ENCODE data around the gene RMI2.

The RMI2 gene

DNA sequence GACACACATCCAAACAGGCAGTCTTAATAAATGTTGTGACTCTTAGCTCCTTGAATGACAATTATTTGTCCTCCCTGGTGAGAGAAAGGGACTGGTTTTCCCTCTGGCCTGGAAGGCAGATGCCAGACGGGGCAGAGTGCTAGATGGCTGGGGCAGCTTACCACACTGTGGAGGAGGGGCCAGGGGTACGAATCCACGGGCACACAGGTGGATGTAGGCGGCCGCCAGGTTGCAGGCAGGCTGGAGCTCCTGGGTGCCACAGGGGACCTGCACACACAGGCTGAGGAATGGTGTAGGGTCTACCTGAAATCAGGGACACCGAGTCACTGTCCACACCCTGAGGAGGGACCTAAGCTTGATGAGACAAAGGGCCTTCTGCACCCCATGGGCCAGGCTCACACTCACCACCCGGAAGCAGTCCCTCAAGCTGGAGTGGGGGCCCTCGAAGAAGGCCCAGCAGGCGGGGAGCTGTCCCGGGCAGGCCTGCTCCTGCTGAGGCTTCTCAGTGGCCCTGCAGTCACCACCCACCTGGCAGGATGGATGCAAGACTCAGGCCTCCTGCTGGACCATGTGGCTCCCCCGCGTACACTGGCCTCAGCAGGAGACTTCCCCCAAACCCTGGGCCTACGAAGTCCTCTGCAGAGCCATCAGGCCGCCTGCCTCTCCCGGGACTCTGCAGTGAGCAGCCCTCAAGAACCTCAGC lies 38.4 kb downstream of the RMI2 start:
- H4K5ac ChIP-seq (ENCODE audit: low read length), result no peak overlapping the region
- H3K4me1 ChIP-seq (ENCODE audit: control insufficient read depth, low read depth, low read length), result no peaks in the 10 kb centered on the region
- no peak overlapping the region for H2BK15ac ChIP-seq (replicated peaks; ENCODE audit: low read depth)
- H2AK5ac ChIP-seq (ENCODE audit: low read length), result no peak overlapping the region
- no peaks in the 10 kb centered on the region for H3K79me2 ChIP-seq (ENCODE audit: control insufficient read depth, insufficient read depth, low read length)
- no peak overlapping the region for H3K4me3 ChIP-seq (ENCODE audit: low read length)
- H3K27ac ChIP-seq (ENCODE audit: low read depth, low read length), result no peak overlapping the region
- H3K27me3 ChIP-seq (ENCODE audit: insufficient read depth, low read length, poor library complexity), result no peaks in the 10 kb centered on the region
- no peak overlapping the region for H2BK5ac ChIP-seq (ENCODE audit: low read length)
- H3K36me3 ChIP-seq (ENCODE audit: control insufficient read depth, insufficient read depth, low read length), result no peaks in the 10 kb centered on the region
- H3K18ac ChIP-seq (ENCODE audit: low read length), result no peak overlapping the region
- H4K8ac ChIP-seq (ENCODE audit: low read depth, low read length), result no peak overlapping the region
- no peak overlapping the region for H3K4me2 ChIP-seq (ENCODE audit: low read length)
- no peak overlapping the region for H3K9ac ChIP-seq (ENCODE audit: low read length)
- H3K23ac ChIP-seq (ENCODE audit: low read length), result no peak overlapping the region
- DNase-seq, result no peak
- no peaks in the 10 kb centered on the region for H3K79me1 ChIP-seq (ENCODE audit: low read length)
- no peak overlapping the region for H3K4ac ChIP-seq (ENCODE audit: low read depth, low read length)
- H2BK120ac ChIP-seq (ENCODE audit: low read depth, low read length), result no peak overlapping the region
- WGBS (ENCODE audit: extremely low coverage, insufficient coverage, low lambda C conversion rate), result no CpG with 5 or more reads among the region's 15 CpGs
- H3K56ac ChIP-seq (ENCODE audit: low read length), result no peak overlapping the region

DNA sequence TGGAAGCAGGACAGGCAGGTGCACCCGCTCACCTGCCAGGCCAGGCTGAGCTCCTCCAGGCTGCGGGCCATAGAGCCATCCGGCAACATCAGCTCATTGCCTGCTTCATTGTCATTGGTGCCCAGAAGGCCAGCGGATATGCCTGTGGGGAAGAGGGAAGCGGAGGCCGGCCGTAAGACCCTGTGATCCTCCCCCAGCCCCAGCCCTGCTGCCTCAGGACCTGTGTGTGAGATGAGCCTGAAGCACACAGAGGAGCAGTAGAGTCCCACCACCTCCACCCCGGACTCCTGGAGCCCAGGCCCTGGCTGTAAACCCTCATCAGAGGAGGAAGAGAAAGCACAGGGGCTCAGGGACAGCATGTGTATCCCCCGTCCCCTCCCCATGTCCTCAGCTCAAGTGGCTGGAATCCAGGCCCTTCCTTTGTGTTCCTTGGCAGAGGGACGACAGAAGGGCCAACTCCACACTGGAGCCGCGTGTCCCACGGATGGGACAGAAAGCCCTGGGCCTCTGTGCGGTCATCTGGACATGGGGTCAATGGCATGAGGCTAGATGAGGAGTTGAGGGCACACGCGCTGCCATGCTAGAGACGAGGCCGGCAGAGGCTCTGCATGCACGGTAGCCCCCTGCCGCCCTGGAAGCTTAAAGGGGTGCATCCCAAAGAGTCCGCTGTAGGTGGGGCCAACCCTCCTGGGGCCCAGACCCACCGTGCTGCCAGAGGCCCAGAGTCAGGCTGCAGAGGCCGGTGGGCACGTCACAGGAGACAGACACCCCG lies 39.1 kb downstream of the RMI2 start:
- Histone ChIP-seq H3K4me3 (ENCODE audit: low read length) (no peak overlapping the region), H4K8ac (ENCODE audit: low read depth, low read length) (no peak overlapping the region), H3K4ac (ENCODE audit: low read depth, low read length) (no peak overlapping the region), H3K27me3 (ENCODE audit: insufficient read depth, low read length, poor library complexity) (no peaks in the 10 kb centered on the region), H2BK5ac (ENCODE audit: low read length) (no peak overlapping the region), H2BK15ac (replicated peaks; ENCODE audit: low read depth) (no peak overlapping the region), H3K4me1 (ENCODE audit: control insufficient read depth, low read depth, low read length) (no peaks in the 10 kb centered on the region), H2AK5ac (ENCODE audit: low read length) (no peak overlapping the region), H2BK120ac (ENCODE audit: low read depth, low read length) (no peak overlapping the region), H3K27ac (ENCODE audit: low read depth, low read length) (no peak overlapping the region), H3K9ac (ENCODE audit: low read length) (no peak overlapping the region), H3K18ac (ENCODE audit: low read length) (no peak overlapping the region), H3K23ac (ENCODE audit: low read length) (no peak overlapping the region), H3K79me2 (ENCODE audit: control insufficient read depth, insufficient read depth, low read length) (no peaks in the 10 kb centered on the region), H3K36me3 (ENCODE audit: control insufficient read depth, insufficient read depth, low read length) (no peaks in the 10 kb centered on the region), H3K4me2 (ENCODE audit: low read length) (no peak overlapping the region), H4K5ac (ENCODE audit: low read length) (no peak overlapping the region), H3K56ac (ENCODE audit: low read length) (no peak overlapping the region), H3K79me1 (ENCODE audit: low read length) (no peaks in the 10 kb centered on the region)
- DNase-seq, result no peak
- WGBS (ENCODE audit: extremely low coverage, insufficient coverage, low lambda C conversion rate), result no CpG with 5 or more reads among the region's 25 CpGs

DNA sequence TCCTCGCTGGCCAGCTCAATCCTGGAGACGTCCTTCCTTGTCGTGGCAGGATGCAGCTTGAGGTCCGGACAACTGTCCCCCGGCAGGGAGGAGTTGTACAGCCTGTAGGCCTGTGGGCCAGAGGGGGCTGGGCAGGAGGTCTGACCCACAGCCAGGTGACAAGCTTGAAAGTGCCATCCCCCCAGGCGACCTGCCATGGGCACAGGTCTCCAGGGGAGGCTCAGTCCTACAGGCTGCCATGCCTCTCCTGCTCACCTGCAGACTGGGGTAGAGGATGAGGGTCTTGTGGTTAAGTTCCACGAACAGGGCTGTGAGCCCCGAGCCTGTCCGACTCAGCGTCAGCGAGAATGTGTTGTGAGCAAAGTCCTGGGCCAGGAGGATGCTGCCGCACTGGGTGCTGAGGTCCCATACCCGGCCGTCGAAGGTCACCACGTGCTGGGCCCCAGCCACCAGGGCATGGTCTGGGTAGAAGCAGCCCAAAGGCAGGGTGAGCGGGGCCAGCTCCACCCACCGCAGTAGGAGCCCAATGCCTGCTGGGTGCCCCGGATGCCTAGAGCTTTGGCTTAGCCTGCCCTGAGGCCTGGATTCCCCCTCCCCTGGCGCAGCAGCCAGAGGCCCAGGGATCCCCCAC lies 39.8 kb downstream of the RMI2 start:
- Histone ChIP-seq H3K4me1 (ENCODE audit: control insufficient read depth, low read depth, low read length) (no peaks in the 10 kb centered on the region), H3K79me2 (ENCODE audit: control insufficient read depth, insufficient read depth, low read length) (no peaks in the 10 kb centered on the region), H2BK5ac (ENCODE audit: low read length) (no peak overlapping the region), H3K4me2 (ENCODE audit: low read length) (no peak overlapping the region), H3K27me3 (ENCODE audit: insufficient read depth, low read length, poor library complexity) (no peaks in the 10 kb centered on the region), H3K27ac (ENCODE audit: low read depth, low read length) (no peak overlapping the region), H3K36me3 (ENCODE audit: control insufficient read depth, insufficient read depth, low read length) (no peaks in the 10 kb centered on the region), H3K4ac (ENCODE audit: low read depth, low read length) (no peak overlapping the region), H2BK15ac (replicated peaks; ENCODE audit: low read depth) (no peak overlapping the region), H3K56ac (ENCODE audit: low read length) (no peak overlapping the region), H4K5ac (ENCODE audit: low read length) (no peak overlapping the region), H3K18ac (ENCODE audit: low read length) (no peak overlapping the region), H3K4me3 (ENCODE audit: low read length) (no peak overlapping the region), H2BK120ac (ENCODE audit: low read depth, low read length) (no peak overlapping the region), H3K79me1 (ENCODE audit: low read length) (no peaks in the 10 kb centered on the region), H4K8ac (ENCODE audit: low read depth, low read length) (no peak overlapping the region), H2AK5ac (ENCODE audit: low read length) (no peak overlapping the region), H3K23ac (ENCODE audit: low read length) (no peak overlapping the region), H3K9ac (ENCODE audit: low read length) (no peak overlapping the region)
- no CpG with 5 or more reads among the region's 20 CpGs for WGBS (ENCODE audit: extremely low coverage, insufficient coverage, low lambda C conversion rate)
- DNase-seq, result no peak

DNA sequence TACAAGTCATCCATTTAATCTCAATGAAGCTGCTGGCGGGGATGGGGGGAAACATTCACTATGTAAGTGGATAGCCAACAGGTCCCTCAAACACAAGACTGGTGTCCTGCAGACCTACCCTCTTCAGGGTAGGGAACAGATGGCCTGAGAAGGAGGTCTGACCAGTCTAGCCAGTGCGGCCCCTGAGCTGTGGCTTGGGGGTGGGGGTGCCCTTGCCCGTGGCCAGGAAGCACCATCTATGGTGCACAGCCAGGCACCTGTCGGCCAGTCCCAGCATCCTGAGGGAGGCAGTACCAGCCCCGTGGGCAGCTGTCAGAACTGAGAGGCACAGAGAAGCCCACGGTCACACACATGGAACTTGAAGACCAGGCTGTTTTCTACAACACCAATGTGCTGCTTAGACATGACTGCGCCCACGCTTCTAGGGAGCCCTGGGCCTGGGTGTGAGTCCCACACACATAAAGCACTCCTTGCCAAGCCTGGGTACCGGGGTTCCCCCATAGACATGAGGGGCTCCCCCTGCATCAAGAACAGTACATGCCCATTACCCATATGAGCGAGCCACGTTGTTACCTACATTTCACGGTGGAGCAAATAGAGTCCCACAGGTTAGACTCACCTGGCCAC lies 40.9 kb downstream of the RMI2 start:
- Histone ChIP-seq H2BK120ac (ENCODE audit: low read depth, low read length) (no peak overlapping the region), H3K79me2 (ENCODE audit: control insufficient read depth, insufficient read depth, low read length) (no peaks in the 10 kb centered on the region), H3K4ac (ENCODE audit: low read depth, low read length) (no peak overlapping the region), H3K4me3 (ENCODE audit: low read length) (no peak overlapping the region), H2BK5ac (ENCODE audit: low read length) (no peak overlapping the region), H3K23ac (ENCODE audit: low read length) (no peak overlapping the region), H4K8ac (ENCODE audit: low read depth, low read length) (no peak overlapping the region), H3K4me1 (ENCODE audit: control insufficient read depth, low read depth, low read length) (no peaks in the 10 kb centered on the region), H2AK5ac (ENCODE audit: low read length) (no peak overlapping the region), H3K18ac (ENCODE audit: low read length) (no peak overlapping the region), H3K79me1 (ENCODE audit: low read length) (no peaks in the 10 kb centered on the region), H3K9ac (ENCODE audit: low read length) (no peak overlapping the region), H2BK15ac (replicated peaks; ENCODE audit: low read depth) (no peak overlapping the region), H4K5ac (ENCODE audit: low read length) (no peak overlapping the region), H3K36me3 (ENCODE audit: control insufficient read depth, insufficient read depth, low read length) (no peaks in the 10 kb centered on the region), H3K27ac (ENCODE audit: low read depth, low read length) (no peak overlapping the region), H3K4me2 (ENCODE audit: low read length) (no peak overlapping the region), H3K56ac (ENCODE audit: low read length) (no peak overlapping the region), H3K27me3 (ENCODE audit: insufficient read depth, low read length, poor library complexity) (no peaks in the 10 kb centered on the region)
- no CpG with 5 or more reads among the region's 12 CpGs for WGBS (ENCODE audit: extremely low coverage, insufficient coverage, low lambda C conversion rate)
- no peak for DNase-seq

DNA sequence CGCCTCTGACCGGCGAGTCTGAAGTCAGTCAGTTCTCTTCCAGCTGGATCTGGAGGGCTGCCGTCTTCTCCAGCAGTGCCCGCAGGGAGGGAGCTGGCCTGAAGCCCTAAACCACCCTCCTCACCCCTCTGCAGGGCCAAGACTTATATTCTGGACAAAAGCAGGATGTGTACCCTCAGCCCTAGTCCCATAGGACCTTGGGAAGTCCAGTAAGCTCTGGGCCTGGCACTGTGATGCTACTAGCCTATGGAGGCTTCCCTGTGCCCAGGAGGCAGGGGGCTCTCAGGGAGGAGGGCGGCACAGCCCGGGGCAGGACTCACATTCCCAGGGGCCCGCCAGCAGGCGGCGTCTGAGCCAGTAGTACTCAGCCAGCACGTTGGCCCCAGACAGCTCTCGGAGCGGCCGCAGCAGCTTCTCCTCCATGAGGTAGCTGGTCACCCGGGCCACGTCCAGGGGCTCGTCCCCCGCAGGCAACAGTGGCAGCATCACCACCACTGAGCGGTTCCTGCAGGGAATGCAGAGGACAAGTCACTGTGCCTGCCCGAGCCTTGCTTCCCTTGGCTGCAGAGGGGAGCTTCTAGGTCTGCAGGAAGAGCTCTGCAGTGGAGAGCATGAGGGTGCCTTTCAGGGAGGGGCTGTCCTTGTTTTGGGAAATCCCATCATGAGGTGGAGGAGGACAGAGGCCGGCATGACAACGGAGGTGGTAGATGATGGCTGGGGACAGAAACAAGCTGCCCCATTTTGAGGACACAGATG lies 41.7 kb downstream of the RMI2 start:
- WGBS (ENCODE audit: extremely low coverage, insufficient coverage, low lambda C conversion rate), result no CpG with 5 or more reads among the region's 22 CpGs
- no peaks in the 10 kb centered on the region for H3K79me2 ChIP-seq (ENCODE audit: control insufficient read depth, insufficient read depth, low read length)
- H3K36me3 ChIP-seq (ENCODE audit: control insufficient read depth, insufficient read depth, low read length), result no peaks in the 10 kb centered on the region

More for the DNA sequence above, 41.7 kb downstream of the RMI2 start:
- Histone ChIP-seq H2BK120ac (ENCODE audit: low read depth, low read length) (no peak overlapping the region), H4K5ac (ENCODE audit: low read length) (no peak overlapping the region), H3K18ac (ENCODE audit: low read length) (no peak overlapping the region), H2AK5ac (ENCODE audit: low read length) (no peak overlapping the region), H3K4me1 (ENCODE audit: control insufficient read depth, low read depth, low read length) (no peaks in the 10 kb centered on the region), H3K4me2 (ENCODE audit: low read length) (no peak overlapping the region), H2BK15ac (replicated peaks; ENCODE audit: low read depth) (no peak overlapping the region), H3K56ac (ENCODE audit: low read length) (peak overlapping the region; percentile 63), H2BK5ac (ENCODE audit: low read length) (no peak overlapping the region), H3K9ac (ENCODE audit: low read length) (no peak overlapping the region), H3K27me3 (ENCODE audit: insufficient read depth, low read length, poor library complexity) (no peaks in the 10 kb centered on the region), H3K4me3 (ENCODE audit: low read length) (no peak overlapping the region), H4K8ac (ENCODE audit: low read depth, low read length) (no peak overlapping the region), H3K4ac (ENCODE audit: low read depth, low read length) (no peak overlapping the region), H3K23ac (ENCODE audit: low read length) (no peak overlapping the region), H3K27ac (ENCODE audit: low read depth, low read length) (no peak overlapping the region), H3K79me1 (ENCODE audit: low read length) (no peaks in the 10 kb centered on the region)
- peak; percentile 82 for DNase-seq

All from mesendoderm (in vitro differentiated cells).